HG03025 (cell line): ENCODE data around the gene PDK2.

Experiments used
- ATAC-seq: cut with Tn5 transposase; IDR thresholded peaks from one replicate; pipeline ENCODE4 v1.9.1; 2021; ENCODE audit warnings: mild to moderate bottlenecking, moderate library complexity; ENCODE audit not compliant: unreplicated experiment, low FRiP score

Gene PDK2

GRCh38 chr17:50146927-50147665 is 51.9 kb downstream of the PDK2 start:
- ATAC-seq: no peak

DNA sequence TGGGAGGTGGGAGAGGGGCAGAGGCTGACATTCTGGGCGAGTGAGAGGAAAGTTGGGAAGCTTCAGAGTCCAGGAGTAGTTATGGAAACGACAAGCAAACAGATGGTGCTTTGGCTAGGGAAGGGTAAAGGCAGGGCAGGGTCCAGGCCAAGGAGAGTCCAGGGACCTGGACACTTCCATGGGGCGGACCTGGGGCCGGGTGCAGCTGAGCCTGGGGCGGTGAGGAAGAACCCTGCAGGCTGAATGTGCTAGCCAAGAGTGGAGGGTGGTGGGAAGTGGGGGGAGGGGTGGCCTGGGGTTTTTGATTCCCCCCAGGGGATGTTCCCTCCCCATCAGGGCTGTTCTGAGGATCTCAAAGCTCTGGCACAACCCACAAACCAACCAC is 52.7 kb downstream of the PDK2 start:
- ATAC-seq: no peak

- ATAC-seq: peak; percentile 24
Measured at GRCh38 chr17:50148226-50149090, 53.3 kb downstream of the PDK2 start.

DNA sequence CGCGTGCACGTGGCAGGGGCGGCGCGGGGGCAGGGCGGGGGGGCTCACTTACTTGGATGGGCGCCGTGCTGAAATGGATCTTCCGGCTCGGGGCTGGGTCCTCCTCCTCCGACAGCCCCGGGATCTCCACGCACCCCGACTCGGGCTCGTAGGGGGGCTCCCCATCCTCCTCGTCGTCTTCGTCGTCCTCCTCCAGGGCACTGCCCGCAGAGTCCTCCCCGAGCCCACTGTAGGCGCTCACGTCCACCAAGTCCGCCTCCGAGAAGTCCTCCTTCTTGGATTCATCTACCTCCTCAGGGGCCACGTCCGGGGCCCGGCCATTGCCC is 53.9 kb downstream of the PDK2 start:
- no peak for ATAC-seq

- ATAC-seq: no peak
Measured at GRCh38 chr17:50149417-50150353, 54.5 kb downstream of the PDK2 start.

GRCh38 chr17:50150354-50151040 is 55.3 kb downstream of the PDK2 start, which contains the start of gene PPP1R9B:
PPP1R9B (minus strand) TSS chr17:50150677; CDS start chr17:50150513, 164 bp downstream.
- ATAC-seq: peak; percentile 2

DNA sequence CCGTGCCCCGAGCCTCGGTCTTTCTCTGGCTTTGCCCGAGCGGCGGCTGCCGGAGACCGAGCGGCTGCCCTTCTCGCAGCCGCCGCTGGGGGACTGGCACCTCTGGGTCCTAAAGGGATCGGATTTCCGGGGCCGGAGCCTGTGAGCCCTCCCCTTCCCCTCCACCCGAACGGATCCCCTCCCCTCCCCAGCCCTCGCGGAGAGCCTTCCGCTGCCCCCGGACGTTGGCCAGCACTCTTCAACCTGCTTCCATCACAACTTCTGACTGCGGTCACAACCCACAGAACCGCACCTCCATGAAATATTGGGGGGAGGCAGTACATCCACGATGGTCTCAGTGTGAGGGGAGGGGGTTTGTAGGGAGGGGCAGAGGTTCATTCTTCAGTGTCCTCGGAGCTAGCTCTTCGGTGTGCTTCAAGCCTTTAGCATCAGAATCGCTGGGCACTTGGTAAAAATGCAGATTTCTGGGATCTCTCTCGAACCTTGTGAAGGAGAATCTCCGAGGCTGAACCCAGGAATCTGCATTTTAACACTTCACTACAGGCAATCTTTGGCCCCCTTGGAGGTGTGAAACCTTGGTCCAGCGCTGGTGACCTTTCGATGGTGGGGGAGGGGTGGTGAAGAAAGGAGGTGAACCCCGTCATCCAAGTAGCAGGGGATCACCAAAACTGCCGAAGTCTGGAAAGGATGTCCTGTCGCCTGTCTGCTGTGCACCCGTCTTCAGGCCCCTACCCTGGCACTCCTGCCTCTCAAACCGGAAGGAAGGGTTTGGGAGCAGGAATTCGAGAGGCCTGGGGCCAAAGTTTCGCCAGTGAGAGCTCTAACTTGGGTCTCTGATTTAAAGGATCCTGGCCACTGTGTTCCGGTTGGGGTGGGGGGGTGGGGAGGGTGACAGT is 56.1 kb downstream of the PDK2 start:
- ATAC-seq: peak; percentile 29

DNA sequence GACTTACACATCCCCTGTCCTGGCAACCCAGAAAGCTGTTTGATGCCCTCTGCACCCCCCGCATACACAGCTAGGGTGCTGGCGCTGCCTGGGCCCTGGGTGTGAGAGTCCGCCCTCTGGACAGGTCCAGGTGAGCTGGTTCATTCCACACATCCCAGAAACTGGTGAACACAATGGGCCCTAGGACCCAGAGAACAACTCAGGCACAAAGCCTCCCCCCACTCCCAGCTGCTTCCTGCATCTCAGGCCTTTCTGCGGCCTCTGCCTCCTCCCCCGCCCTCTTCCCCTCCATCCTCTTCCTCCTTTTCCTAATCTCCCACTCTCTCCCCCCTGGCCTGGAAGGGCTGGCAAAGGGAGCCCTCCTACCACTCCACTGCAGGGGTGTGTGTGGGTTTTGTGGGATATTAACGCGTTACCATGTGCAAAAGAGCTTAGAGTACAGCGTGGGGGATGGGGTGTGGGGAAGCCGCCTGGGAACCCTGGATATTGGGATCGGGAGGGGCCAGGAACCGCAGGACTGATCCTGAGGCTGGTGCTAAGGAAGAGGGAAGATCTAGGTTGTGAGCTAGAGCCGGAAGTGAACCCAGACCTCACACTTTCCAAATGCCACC is 56.9 kb downstream of the PDK2 start:
- no peak for ATAC-seq

GRCh38 chr17:50152736-50153135 is 57.6 kb downstream of the PDK2 start:
- ATAC-seq: no peak

DNA sequence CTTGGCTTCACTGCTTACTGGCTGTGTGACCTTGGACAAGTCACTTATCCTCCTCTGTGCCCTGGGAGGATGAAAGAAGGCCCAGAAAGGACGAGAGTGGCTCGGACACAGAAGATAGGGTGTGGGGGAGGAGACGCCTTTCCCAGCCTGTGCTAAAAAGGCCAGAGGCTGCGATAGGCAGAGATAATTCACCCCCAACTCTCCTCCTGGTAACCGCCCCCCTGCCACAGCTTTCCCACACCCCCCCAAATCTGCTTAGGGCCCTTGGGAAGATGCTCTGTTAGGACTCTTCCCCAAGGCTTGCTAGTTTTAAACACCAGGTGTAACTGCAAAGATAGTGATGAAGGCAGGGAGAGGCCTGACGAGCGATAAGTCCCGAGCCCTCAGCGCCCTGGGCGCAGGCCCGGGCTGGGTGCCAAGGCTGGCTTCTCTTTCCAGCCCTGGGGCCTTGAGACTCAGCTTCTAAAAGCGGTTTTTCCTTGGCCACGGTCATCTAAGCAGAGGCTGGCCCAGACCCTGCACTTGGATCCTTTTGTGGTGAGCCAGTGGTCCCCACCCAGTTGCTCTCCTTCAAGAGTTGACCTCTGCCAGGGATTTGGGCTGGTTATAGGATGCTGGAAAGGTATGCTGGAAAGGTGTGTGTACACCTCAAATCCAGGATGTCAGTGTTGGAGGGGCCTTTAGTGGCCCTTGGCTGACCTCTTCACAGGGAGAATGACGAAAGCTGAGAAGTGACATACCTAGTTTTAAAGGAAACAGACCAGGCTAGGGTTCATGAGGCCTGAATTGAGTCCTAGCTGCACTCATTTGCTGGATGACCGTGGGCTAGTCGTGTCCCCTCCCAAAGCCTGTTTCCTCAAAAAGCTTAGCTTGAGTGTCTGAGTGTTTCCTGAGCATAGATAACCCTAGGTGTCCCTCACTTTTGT is 58.8 kb downstream of the PDK2 start:
- ATAC-seq: no peak

DNA sequence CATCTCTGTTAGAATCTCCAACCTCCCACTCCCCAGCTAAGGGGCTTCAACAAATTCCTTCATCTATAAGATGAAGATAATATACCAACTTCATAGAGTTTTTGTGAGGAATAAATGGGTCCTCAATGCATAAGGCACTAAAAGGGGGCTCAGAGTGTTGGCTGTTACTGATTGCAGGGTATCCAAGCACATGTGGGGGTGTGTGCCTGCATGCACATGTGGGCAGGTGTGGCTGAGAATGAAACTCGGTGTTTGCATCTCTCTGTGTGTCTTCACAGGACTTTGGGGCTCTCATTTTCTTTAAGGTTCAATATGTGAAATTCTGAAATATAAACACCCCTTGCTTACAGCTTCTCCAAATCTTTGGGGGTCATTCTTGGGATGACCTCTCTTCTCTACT is 59.5 kb downstream of the PDK2 start:
- peak; percentile 36 for ATAC-seq

DNA sequence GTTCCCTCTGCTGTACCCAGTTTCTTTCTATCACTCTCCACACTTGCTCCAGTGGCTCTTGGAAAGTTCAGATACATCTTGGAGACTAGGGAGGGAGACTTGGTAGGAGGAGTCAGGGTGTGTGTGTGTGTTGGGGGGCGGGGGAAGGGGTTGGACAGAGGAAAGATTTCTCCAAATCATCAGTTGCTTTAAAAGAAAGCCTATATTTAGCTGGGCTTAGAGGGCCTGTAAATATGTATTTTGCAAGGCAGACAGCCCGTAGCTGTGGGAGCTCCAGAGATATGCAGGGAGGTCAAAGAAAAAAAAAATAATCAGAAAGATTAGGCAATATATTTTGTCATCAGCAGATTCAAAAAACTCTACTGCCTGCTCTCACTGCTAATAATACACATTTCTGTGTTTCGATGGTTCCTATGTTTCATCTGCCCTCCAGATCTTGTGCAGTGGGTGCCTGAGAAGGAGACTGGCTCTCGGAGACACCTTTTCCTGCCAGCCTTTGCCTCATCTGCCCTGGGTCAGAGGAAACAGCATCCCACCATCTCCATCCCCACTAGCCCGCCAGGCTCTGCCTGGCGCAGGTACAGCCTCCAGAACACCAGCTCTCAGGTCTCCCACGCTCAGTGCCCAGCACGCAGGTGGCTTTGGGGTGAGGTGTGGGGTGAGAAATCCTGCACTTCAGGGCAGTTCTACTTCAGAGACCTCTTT is 60.1 kb downstream of the PDK2 start:
- no peak for ATAC-seq

DNA sequence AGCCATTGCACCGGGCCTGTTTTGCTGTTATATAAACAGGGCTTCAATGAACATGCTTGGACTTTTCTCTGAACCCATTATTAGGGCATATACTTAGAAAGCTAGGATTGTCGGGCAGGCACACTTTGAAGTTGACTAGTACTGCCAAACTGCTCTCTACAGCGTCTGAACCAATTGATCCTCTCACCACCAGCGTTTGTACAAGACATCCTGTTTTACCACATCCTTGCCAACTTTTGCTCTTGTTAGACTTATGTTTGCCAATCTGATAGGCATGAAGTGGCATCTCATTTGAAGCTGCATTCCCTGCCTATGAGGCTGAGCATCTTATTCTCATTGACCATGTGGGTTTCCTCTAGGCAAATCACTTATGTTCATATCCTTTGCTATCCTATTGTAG is 62.7 kb downstream of the PDK2 start:
- no peak for ATAC-seq

DNA sequence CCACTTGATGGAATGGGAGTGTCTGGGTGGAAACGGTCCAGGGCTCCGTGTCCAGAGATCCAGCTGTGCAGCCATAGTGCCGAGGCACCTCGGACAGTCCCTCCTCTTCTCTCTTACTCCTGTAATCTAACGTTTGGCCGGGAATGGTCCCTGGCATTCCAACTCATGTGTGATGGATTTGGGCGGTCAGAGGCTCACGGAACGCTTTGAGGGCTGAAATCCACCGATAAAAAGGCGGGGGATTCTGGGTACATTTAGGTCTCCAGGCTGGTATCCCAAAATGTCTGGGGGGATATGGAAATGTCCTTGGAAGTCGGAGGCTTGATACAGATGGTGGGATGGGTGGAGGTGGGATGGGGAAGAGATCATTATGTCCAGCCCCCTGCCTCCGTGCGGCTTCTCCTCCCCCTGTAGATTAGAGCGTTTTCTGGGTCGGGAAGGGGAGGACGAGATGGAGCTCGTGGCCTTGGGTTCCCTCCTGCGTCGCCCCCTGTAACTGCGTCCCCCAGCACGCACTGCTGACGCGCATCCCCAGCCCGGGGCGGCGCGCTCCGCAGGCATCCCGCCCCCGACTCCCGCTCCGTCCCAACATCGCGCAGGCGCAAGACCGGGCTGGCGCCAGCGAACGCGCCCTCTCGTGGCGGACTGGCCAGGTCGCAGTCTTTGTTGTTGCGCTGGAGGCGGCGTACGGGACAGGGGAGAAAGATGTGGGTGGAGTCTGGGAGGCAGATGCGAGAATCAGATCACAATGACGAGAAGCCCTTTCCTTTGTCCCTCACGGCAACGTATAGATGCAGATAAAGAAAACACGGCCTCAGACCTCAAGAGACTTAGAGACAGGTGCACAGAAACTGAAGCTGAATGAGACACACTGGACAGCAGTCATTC is 66.1 kb downstream of the PDK2 start:
- no peak for ATAC-seq
